COR-L47 (cell line): ENCODE measurements around the gene ERVFRD-1.
"Not testable (repeated sequence)": the region's sequence is repeated elsewhere in the genome, so short reads cannot be mapped to it uniquely, and the experiment has no call there.

Source experiments
- DNase-seq: peaks from one replicate; lab custom pipeline; 2025; lab: John Stamatoyannopoulos, UW

The ERVFRD-1 gene

GRCh38 chr6:11087141-11087812, 24.2 kb downstream of the ERVFRD-1 start:
- DNase-seq = not testable (repeated sequence)

GRCh38 chr6:11085758-11086435, 25.6 kb downstream of the ERVFRD-1 start:
- no peak for DNase-seq

GRCh38 chr6:11083956-11084355, 27.6 kb downstream of the ERVFRD-1 start:
- no peak for DNase-seq

GRCh38 chr6:11083491-11083890, 28.0 kb downstream of the ERVFRD-1 start:
- no peak for DNase-seq

- DNase-seq = no peak
Observed at GRCh38 chr6:11080296-11080695, 31.2 kb downstream of the ERVFRD-1 start.

- DNase-seq = no peak
Observed at GRCh38 chr6:11078266-11078665, 33.3 kb downstream of the ERVFRD-1 start.

- no peak for DNase-seq
Observed at GRCh38 chr6:11076540-11076939, 35.0 kb downstream of the ERVFRD-1 start.

GRCh38 chr6:11072101-11072500, 39.4 kb downstream of the ERVFRD-1 start:
- no peak for DNase-seq

- no peak for DNase-seq
Observed at GRCh38 chr6:11069760-11070159, 41.8 kb downstream of the ERVFRD-1 start.

- DNase-seq = peak; percentile 56
Observed at GRCh38 chr6:11067348-11067747, 44.2 kb downstream of the ERVFRD-1 start.

- no peak for DNase-seq
Observed at GRCh38 chr6:11066505-11067347, 44.8 kb downstream of the ERVFRD-1 start.

- no peak for DNase-seq
Observed at GRCh38 chr6:11065436-11066202, 45.9 kb downstream of the ERVFRD-1 start.

- no peak for DNase-seq
Observed at GRCh38 chr6:11064836-11065235, 46.7 kb downstream of the ERVFRD-1 start.

GRCh38 chr6:11062715-11063114, 48.8 kb downstream of the ERVFRD-1 start:
- DNase-seq = no peak

- no peak for DNase-seq
Observed at GRCh38 chr6:11062083-11062482, 49.4 kb downstream of the ERVFRD-1 start.

GRCh38 chr6:11058406-11058805, 53.1 kb downstream of the ERVFRD-1 start:
- no peak for DNase-seq

- no peak for DNase-seq
Observed at GRCh38 chr6:11056871-11057270, 54.7 kb downstream of the ERVFRD-1 start.

- DNase-seq = no peak
Observed at GRCh38 chr6:11055127-11055627, 56.3 kb downstream of the ERVFRD-1 start.

- no peak for DNase-seq
Observed at GRCh38 chr6:11054722-11055121, 56.8 kb downstream of the ERVFRD-1 start.

GRCh38 chr6:11053307-11053706, 58.2 kb downstream of the ERVFRD-1 start:
- DNase-seq = no peak
